Measurements from ENCODE around the gene GAREM1. TPM values are rescaled to one million over a fixed set of nuclear protein-coding genes. Genes with fewer than 3 reads are reported as not detected.

Gene GAREM1
- total RNA-seq, 1 experiment from 2014 or later = 4.7 TPM

- CTCF ChIA-PET = interaction anchor here (0.6 kb wide), 1 partner anchor 313 kb away, joined by 3 read pairs; no protein-coding TSS in a partner anchor
- in situ Hi-C loops (cut with HindIII; ENCODE audit: low pct_unique_long_range_greater_than_20kb, low sequenced_read_pairs) = no loop called here
- no TSS peak for BruUV-seq (replicated peaks)
- TF ChIP-seq REST (IDR thresholded peaks at IDR 0.05; ENCODE audit: insufficient read depth in 1 of 2, low read depth in 2 of 2, low read length in 1 of 2) = no peak
- no peak for TF ChIP-seq POLR2AphosphoS5 (IDR thresholded peaks at IDR 0.05; ENCODE audit: low read depth, low read length)
- TF ChIP-seq TCF7L2 (IDR thresholded peaks at IDR 0.05; ENCODE audit: low read depth, low read length) = no peak
- TF ChIP-seq SIN3A (IDR thresholded peaks at IDR 0.05; ENCODE audit: borderline replicate concordance, insufficient read depth, low read depth, low read length) = no peak
- no peak for TF ChIP-seq CTCF (IDR thresholded peaks at IDR 0.05)
- no peaks in the 10 kb centered on the region for H3K9me3 ChIP-seq (ENCODE audit: control insufficient read depth, insufficient read depth, low read depth, low read length)
- no peaks in the 10 kb centered on the region for H3K27me3 ChIP-seq (ENCODE audit: control insufficient read depth, insufficient read depth, low read length)
- POLR2A ChIA-PET = no interaction called here
- H3K4me1 ChIP-seq (ENCODE audit: control insufficient read depth, insufficient read depth, low read length) = no peaks in the 10 kb centered on the region
- intact Hi-C loops (cut with micrococcal nuclease; ENCODE audit: unreplicated experiment) = loop anchor here (10.0 kb wide), 1 partner anchor 295 kb away; no protein-coding TSS in a partner anchor
- H3K4me3 ChIP-seq (ENCODE audit: low read depth in 2 of 2, low read length in 2 of 2) = no peak overlapping the region
- H3K27ac ChIP-seq (ENCODE audit: low read length) = no peak overlapping the region
- no peaks in the 10 kb centered on the region for H3K36me3 ChIP-seq (ENCODE audit: control insufficient read depth, insufficient read depth, low read length)
- DNase-seq (ENCODE audit: low read depth, low spot score) = no peak
- ATAC-seq = no peak
Measured at GRCh38 chr18:32460171-32460731, 10.4 kb downstream of the GAREM1 start.

GRCh38 chr18:32459361-32460101, 11.2 kb downstream of the GAREM1 start:
- intact Hi-C loops (cut with micrococcal nuclease; ENCODE audit: unreplicated experiment) (loop anchor here (10.0 kb wide), 2 partner anchors 65 to 295 kb away; no protein-coding TSS in a partner anchor), in situ Hi-C loops (cut with HindIII; ENCODE audit: low pct_unique_long_range_greater_than_20kb, low sequenced_read_pairs) (no loop called here)
- DNase-seq (ENCODE audit: low read depth, low spot score) (no peak), ATAC-seq (no peak)
- Histone ChIP-seq H3K4me1 (ENCODE audit: control insufficient read depth, insufficient read depth, low read length) (no peaks in the 10 kb centered on the region), H3K9me3 (ENCODE audit: control insufficient read depth, insufficient read depth, low read depth, low read length) (no peaks in the 10 kb centered on the region), H3K27me3 (ENCODE audit: control insufficient read depth, insufficient read depth, low read length) (no peaks in the 10 kb centered on the region), H3K27ac (ENCODE audit: low read length) (no peak overlapping the region), H3K4me3 (ENCODE audit: low read depth in 2 of 2, low read length in 2 of 2) (no peak overlapping the region), H3K36me3 (ENCODE audit: control insufficient read depth, insufficient read depth, low read length) (no peaks in the 10 kb centered on the region)
- BruUV-seq (replicated peaks) = no TSS peak
- TF ChIP-seq SIN3A (IDR thresholded peaks at IDR 0.05; ENCODE audit: borderline replicate concordance, insufficient read depth, low read depth, low read length) (no peak), REST (IDR thresholded peaks at IDR 0.05; ENCODE audit: insufficient read depth in 1 of 2, low read depth in 2 of 2, low read length in 1 of 2) (no peak), TCF7L2 (IDR thresholded peaks at IDR 0.05; ENCODE audit: low read depth, low read length) (no peak), POLR2AphosphoS5 (IDR thresholded peaks at IDR 0.05; ENCODE audit: low read depth, low read length) (no peak), CTCF (IDR thresholded peaks at IDR 0.05) (no peak)
- POLR2A ChIA-PET = no interaction called here
- CTCF ChIA-PET = interaction anchor here (0.6 kb wide), 1 partner anchor 87 kb away, joined by 4 read pairs; no protein-coding TSS in a partner anchor

Measured in Panc1 (cell line).